Measurements from ENCODE around the gene KRTAP5-3. TPM values are rescaled to one million over a fixed set of nuclear protein-coding genes. Genes with fewer than 3 reads are reported as not detected.

Gene KRTAP5-3
- total and polyA plus RNA-seq, 2 donors (not counting 3 experiments of a cell fraction or from before 2014, with no cell fraction given), result not detected

DNA sequence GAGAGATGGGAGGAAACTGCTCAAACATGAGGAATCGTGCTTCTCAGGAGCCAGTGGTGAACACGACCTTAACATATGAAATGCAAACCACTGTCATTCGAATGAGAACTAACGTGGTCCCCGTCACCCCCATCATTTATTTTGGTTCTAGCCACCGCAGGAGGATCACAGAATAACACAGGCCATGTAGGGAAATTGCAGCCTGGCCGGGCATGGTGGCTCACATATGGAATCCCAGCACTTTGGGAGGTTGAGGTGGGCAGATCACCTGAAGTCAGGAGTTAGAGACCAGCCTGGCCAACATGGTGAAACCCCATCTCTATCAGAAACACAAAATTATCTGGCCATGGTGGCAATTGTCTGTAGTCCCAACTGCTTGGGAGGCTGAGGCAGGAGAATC, 48.4 kb upstream of the KRTAP5-3 start:
- no TSS peak for BruUV-seq (replicated peaks)
- no peak for DNase-seq (ENCODE audit: low read depth, low spot score)
- no peak overlapping the region for H3K4me3 ChIP-seq (replicated peaks in 1 of 3; ENCODE audit: insufficient read depth in 1 of 3, low read depth in 1 of 3, low read length in 3 of 3)
- H2AFZ ChIP-seq (ENCODE audit: low read depth, low read length), result no peak overlapping the region
- H3K79me2 ChIP-seq (ENCODE audit: control insufficient read depth, insufficient read depth, low read length), result no peaks in the 10 kb centered on the region
- H4K20me1 ChIP-seq (replicated peaks; ENCODE audit: control insufficient read depth, extremely low read depth, insufficient read depth, low read length), result no peaks in the 10 kb centered on the region
- H3K4me2 ChIP-seq (ENCODE audit: insufficient read depth, low read length), result no peak overlapping the region
- ChIA-PET CTCF (no interaction called here), POLR2A (no interaction called here)
- peaks cover 2% of the 10 kb centered on the region for H3K4me1 ChIP-seq (ENCODE audit: control insufficient read depth, extremely low read depth, insufficient read depth, low read length)
- H3K9me1 ChIP-seq (replicated peaks; ENCODE audit: control insufficient read depth, extremely low read depth, insufficient read depth, low read length), result no peaks in the 10 kb centered on the region
- dilution Hi-C loops (cut with MboI; ENCODE audit: extremely low pct_ligation_motif_present, low sequenced_read_pairs) (no loop called here), intact Hi-C loops (cut with micrococcal nuclease) (no loop called here)
- H3K9me3 ChIP-seq (replicated peaks; ENCODE audit: control insufficient read depth, insufficient read depth, low read length), result no peaks in the 10 kb centered on the region
- H3K27ac ChIP-seq (ENCODE audit: insufficient read depth, low read depth, low read length), result no peak overlapping the region
- H3K27me3 ChIP-seq (ENCODE audit: control insufficient read depth in 2 of 2, insufficient read depth in 2 of 2, low read length in 2 of 2), result peaks cover 0 to 4% of the 10 kb centered on the region in 2 experiments
- TF ChIP-seq EZH2 (IDR thresholded peaks at IDR 0.05; ENCODE audit: borderline replicate concordance, low read depth, low read length, severe bottlenecking) (no peak), POLR2AphosphoS5 (IDR thresholded peaks at IDR 0.05; ENCODE audit: insufficient read depth, low read depth, low read length) (no peak)
- no peak for FAIRE-seq
- H3K9ac ChIP-seq (replicated peaks; ENCODE audit: extremely low read depth, insufficient read depth, low read length), result no peak overlapping the region
- H3K36me3 ChIP-seq (ENCODE audit: control insufficient read depth in 2 of 2, extremely low read depth in 1 of 2, insufficient read depth in 2 of 2, low read length in 2 of 2), result no peaks in the 10 kb centered on the region

DNA sequence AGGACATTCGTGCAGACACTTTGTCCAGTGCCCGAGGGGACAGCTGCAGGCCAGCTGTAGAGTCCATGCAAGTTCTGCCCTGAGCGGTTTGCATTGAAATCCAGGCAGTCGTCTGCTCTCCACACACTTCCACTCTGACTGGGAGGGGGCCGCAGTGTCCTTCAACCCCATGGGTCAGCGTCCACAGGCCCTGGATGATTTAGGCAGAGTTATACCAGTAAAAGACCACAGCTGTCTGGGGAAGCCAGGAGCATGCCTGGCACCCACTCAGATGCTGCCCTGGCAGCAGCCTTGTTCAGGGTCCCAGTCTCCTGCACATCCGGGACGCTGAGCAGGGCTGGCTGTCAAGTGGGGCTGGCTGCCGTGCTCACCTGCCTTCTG, 47.8 kb upstream of the KRTAP5-3 start:
- intact Hi-C loops (cut with micrococcal nuclease), result no loop called here
- no peaks in the 10 kb centered on the region for H3K9me1 ChIP-seq (replicated peaks; ENCODE audit: control insufficient read depth, extremely low read depth, insufficient read depth, low read length)
- H3K4me3 ChIP-seq (replicated peaks in 1 of 3; ENCODE audit: insufficient read depth in 1 of 3, low read depth in 1 of 3, low read length in 3 of 3), result no peak overlapping the region
- no peak overlapping the region for H3K27ac ChIP-seq (ENCODE audit: insufficient read depth, low read depth, low read length)
- POLR2A ChIA-PET, result no interaction called here
- no peak overlapping the region for H3K9ac ChIP-seq (replicated peaks; ENCODE audit: extremely low read depth, insufficient read depth, low read length)
- no TSS peak for BruUV-seq (replicated peaks)
- no peaks in the 10 kb centered on the region for H3K36me3 ChIP-seq (ENCODE audit: control insufficient read depth in 2 of 2, extremely low read depth in 1 of 2, insufficient read depth in 2 of 2, low read length in 2 of 2)
- no peaks in the 10 kb centered on the region for H3K79me2 ChIP-seq (ENCODE audit: control insufficient read depth, insufficient read depth, low read length)
- H3K27me3 ChIP-seq (ENCODE audit: control insufficient read depth in 2 of 2, insufficient read depth in 2 of 2, low read length in 2 of 2), result peaks cover 0 to 4% of the 10 kb centered on the region in 2 experiments
- H3K4me1 ChIP-seq (ENCODE audit: control insufficient read depth, extremely low read depth, insufficient read depth, low read length), result peaks cover 2% of the 10 kb centered on the region
- FAIRE-seq (no peak), DNase-seq (ENCODE audit: low read depth, low spot score) (no peak)
- H4K20me1 ChIP-seq (replicated peaks; ENCODE audit: control insufficient read depth, extremely low read depth, insufficient read depth, low read length), result no peaks in the 10 kb centered on the region
- dilution Hi-C loops (cut with MboI; ENCODE audit: extremely low pct_ligation_motif_present, low sequenced_read_pairs), result no loop called here
- TF ChIP-seq FOS (IDR thresholded peaks at IDR 0.05; ENCODE audit: borderline replicate concordance, insufficient read depth, low read length) (no peak), POLR2A (IDR thresholded peaks at IDR 0.05; ENCODE audit: low read depth, low read length) (no peak), MYC (IDR thresholded peaks at IDR 0.05; ENCODE audit: low read depth, low read length) (no peak), GATA2 (IDR thresholded peaks at IDR 0.05; ENCODE audit: insufficient read depth, insufficient read length, low read depth, low read length) (no peak), JUN (IDR thresholded peaks at IDR 0.05; ENCODE audit: borderline replicate concordance, insufficient read depth, insufficient read length, low read depth) (no peak), POLR2AphosphoS5 (IDR thresholded peaks at IDR 0.05; ENCODE audit: insufficient read depth, low read depth, low read length) (no peak), EZH2 (IDR thresholded peaks at IDR 0.05; ENCODE audit: borderline replicate concordance, low read depth, low read length, severe bottlenecking) (no peak)
- TF ChIP-seq, protein P1, sequence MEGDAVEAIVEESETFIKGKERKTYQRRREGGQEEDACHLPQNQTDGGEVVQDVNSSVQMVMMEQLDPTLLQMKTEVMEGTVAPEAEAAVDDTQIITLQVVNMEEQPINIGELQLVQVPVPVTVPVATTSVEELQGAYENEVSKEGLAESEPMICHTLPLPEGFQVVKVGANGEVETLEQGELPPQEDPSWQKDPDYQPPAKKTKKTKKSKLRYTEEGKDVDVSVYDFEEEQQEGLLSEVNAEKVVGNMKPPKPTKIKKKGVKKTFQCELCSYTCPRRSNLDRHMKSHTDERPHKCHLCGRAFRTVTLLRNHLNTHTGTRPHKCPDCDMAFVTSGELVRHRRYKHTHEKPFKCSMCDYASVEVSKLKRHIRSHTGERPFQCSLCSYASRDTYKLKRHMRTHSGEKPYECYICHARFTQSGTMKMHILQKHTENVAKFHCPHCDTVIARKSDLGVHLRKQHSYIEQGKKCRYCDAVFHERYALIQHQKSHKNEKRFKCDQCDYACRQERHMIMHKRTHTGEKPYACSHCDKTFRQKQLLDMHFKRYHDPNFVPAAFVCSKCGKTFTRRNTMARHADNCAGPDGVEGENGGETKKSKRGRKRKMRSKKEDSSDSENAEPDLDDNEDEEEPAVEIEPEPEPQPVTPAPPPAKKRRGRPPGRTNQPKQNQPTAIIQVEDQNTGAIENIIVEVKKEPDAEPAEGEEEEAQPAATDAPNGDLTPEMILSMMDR (IDR thresholded peaks at IDR 0.05; ENCODE audit: extremely low read depth in 1 of 2, insufficient read depth in 1 of 2, low read depth in 1 of 2, low read length in 2 of 2), result no peak
- TF ChIP-seq, protein P2, sequence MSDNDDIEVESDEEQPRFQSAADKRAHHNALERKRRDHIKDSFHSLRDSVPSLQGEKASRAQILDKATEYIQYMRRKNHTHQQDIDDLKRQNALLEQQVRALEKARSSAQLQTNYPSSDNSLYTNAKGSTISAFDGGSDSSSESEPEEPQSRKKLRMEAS (IDR thresholded peaks at IDR 0.05; ENCODE audit: insufficient read depth, insufficient read length), result no peak
- no peaks in the 10 kb centered on the region for H3K9me3 ChIP-seq (replicated peaks; ENCODE audit: control insufficient read depth, insufficient read depth, low read length)
- no peak overlapping the region for H3K4me2 ChIP-seq (ENCODE audit: insufficient read depth, low read length)
- H2AFZ ChIP-seq (ENCODE audit: low read depth, low read length), result no peak overlapping the region
- CTCF ChIA-PET, result interaction anchor here (4.3 kb wide), 1 partner anchor 496 kb away, joined by 150 read pairs; no protein-coding TSS in a partner anchor
